B cell (primary cell): ENCODE measurements around the gene LBH. TPM values are rescaled to one million over a fixed set of nuclear protein-coding genes. Genes with fewer than 3 reads are reported as not detected.

Experiments
- ATAC-seq: fragments of 200-7000 bp; cut with Tn5 transposase; one replicate; pipeline ENCODE4 v1.10.0; 2021; ENCODE audit warnings: low read depth, mild to moderate bottlenecking, moderate number of reproducible peaks, moderate library complexity
- CTCF ChIA-PET: fragments of 350-600 bp; sonication (Branson Sonifier 250); formaldehyde crosslinking; loops from one replicate; lab custom pipeline; 2021; ENCODE audit warnings: antibody characterized with exemption, inconsistent platforms; lab: Charles Lee
- POLR2A ChIA-PET: fragments of 350-600 bp; sonication (Branson Sonifier 250); formaldehyde crosslinking; loops from one replicate; lab custom pipeline; 2021; ENCODE audit warnings: antibody characterized with exemption; lab: Charles Lee
- DNase-seq: peaks from one replicate; pipeline ENCODE4 v3.0.0; 2013
- H2AFZ ChIP-seq: 2 replicates; pipeline ENCODE4 v1.6.1; 2012; ENCODE audit warnings: mild to moderate bottlenecking, low read depth, low read length; ENCODE audit not compliant: insufficient read depth, poor library complexity, severe bottlenecking
- H3K27ac ChIP-seq, 2 donors: 1 replicate in 1 of 2; 2 replicates in 1 of 2; pipeline ENCODE4 v1.5.1; 2012 to 2013; ENCODE audit warnings: low read length in 2 of 2, mild to moderate bottlenecking in 2 of 2, moderate library complexity in 1 of 2
- H3K27me3 ChIP-seq, 4 experiments: fragments of 200-600 bp in 1 of 4; sonication (generic) in 1 of 4; replicated peaks in 1 of 4; 1 replicate in 2 of 4; 2 replicates in 2 of 4; pipeline versions ENCODE4 v1.6.1 to v1.7.0; 2013 to 2016; ENCODE audit warnings: low read length in 3 of 4, mild to moderate bottlenecking in 2 of 4, mixed read lengths in 1 of 4, moderate library complexity in 1 of 4; ENCODE audit not compliant: insufficient read depth in 4 of 4, control insufficient read depth in 3 of 4; ENCODE audit errors: control extremely low read depth in 1 of 4
- H3K36me3 ChIP-seq, 2 experiments: replicated peaks in 1 of 2; 1 replicate in 1 of 2; 2 replicates in 1 of 2; pipeline versions ENCODE4 v1.6.1 to v1.7.1; 2013; ENCODE audit warnings: low read length in 1 of 2; ENCODE audit not compliant: insufficient read depth in 2 of 2, control insufficient read depth in 1 of 2; ENCODE audit errors: control extremely low read depth in 1 of 2, extremely low read depth in 1 of 2
- H3K4me1 ChIP-seq, 2 donors: fragments of 200-600 bp in 1 of 2; sonication (generic) in 1 of 2; 1 replicate in 1 of 2; 2 replicates in 1 of 2; pipeline versions ENCODE4 v1.5.1 to v1.6.1; 2013 to 2017; ENCODE audit warnings: low read length in 2 of 2; ENCODE audit not compliant: control insufficient read depth in 2 of 2, insufficient read depth in 2 of 2
- H3K4me2 ChIP-seq: replicated peaks from 2 replicates; pipeline ENCODE3; 2012; ENCODE audit warnings: mild to moderate bottlenecking, low read depth, low read length; ENCODE audit not compliant: poor library complexity, severe bottlenecking
- H3K4me3 ChIP-seq, 5 experiments: fragments of 200-600 bp in 1 of 5; sonication (generic) in 1 of 5; 1 replicate in 3 of 5; 2 replicates in 2 of 5; pipeline versions ENCODE4 v1.5.1 to v1.7.0; 2011 to 2016; ENCODE audit warnings: low read length in 4 of 5, mild to moderate bottlenecking in 4 of 5, low read depth in 2 of 5, control low read depth in 1 of 5, moderate library complexity in 1 of 5; ENCODE audit not compliant: insufficient read depth in 1 of 5; ENCODE audit errors: control extremely low read depth in 1 of 5, extremely low read depth in 1 of 5
- H3K79me2 ChIP-seq: fragments of 200-600 bp; sonication (generic); one replicate; pipeline ENCODE4 v1.6.0; 2016; ENCODE audit warnings: low read length; ENCODE audit not compliant: control insufficient read depth, insufficient read depth
- H3K9ac ChIP-seq: fragments of 200-600 bp; sonication (generic); 2 replicates; pipeline ENCODE4 v1.6.1; 2017; ENCODE audit warnings: mild to moderate bottlenecking, low read length, moderate library complexity
- H3K9me3 ChIP-seq, 3 donors: one replicate each; pipeline versions ENCODE4 v1.6.1 to v1.7.1; 2013; ENCODE audit warnings: low read length in 2 of 3; ENCODE audit not compliant: control insufficient read depth in 2 of 3, insufficient read depth in 1 of 3; ENCODE audit errors: control extremely low read depth in 1 of 3
- H4K20me1 ChIP-seq: 2 replicates; pipeline ENCODE4 v1.6.0; 2012; ENCODE audit warnings: mild to moderate bottlenecking, low read length; ENCODE audit not compliant: insufficient read depth, control insufficient read depth, poor library complexity, severe bottlenecking
- H3K27ac Mint-ChIP-seq: one replicate; pipeline ENCODE4 v1.8.0; 2021; ENCODE audit warnings: mixed read lengths
- H3K27me3 Mint-ChIP-seq: one replicate; pipeline ENCODE4 v1.8.0; 2021; ENCODE audit warnings: mixed read lengths
- H3K4me1 Mint-ChIP-seq: one replicate; pipeline ENCODE4 v1.8.0; 2021; ENCODE audit warnings: mixed read lengths
- H3K4me3 Mint-ChIP-seq: one replicate; pipeline ENCODE4 v1.8.0; 2021; ENCODE audit warnings: mixed read lengths
- H3K9me3 Mint-ChIP-seq: one replicate; pipeline ENCODE4 v1.8.0; 2022; ENCODE audit warnings: mixed read lengths; ENCODE audit not compliant: insufficient read depth
- CTCF ChIP-seq: fragments of 200-600 bp; IDR thresholded peaks from one replicate; pipeline ENCODE4 v1.8.0; 2022; ENCODE audit warnings: antibody characterized with exemption, mild to moderate bottlenecking
- EZH2 ChIP-seq: IDR thresholded peaks from 2 replicates; pipeline ENCODE4 v1.6.1; 2012; ENCODE audit warnings: borderline replicate concordance, low read depth, mild to moderate bottlenecking, moderate library complexity, low read length; ENCODE audit not compliant: insufficient read depth, poor library complexity, severe bottlenecking
- WGBS: methylation state at CpG from one replicate; pipeline ENCODE4 v1.1.5; 2013; ENCODE audit warnings: missing lambda C conversion rate; ENCODE audit not compliant: insufficient coverage; 5-methylcytosine and 5-hydroxymethylcytosine counted together
- intact Hi-C: fragments of 100-400 bp; cut with micrococcal nuclease; formaldehyde crosslinking; loops from one replicate; pipeline ENCODE4 v1.10.0; 2022
- polyA plus RNA-seq: library from polyadenylated mRNA; depleted of rRNA; stranded (reverse); fragments of >200 nt; gene quantifications from 2 replicates; pipeline ENCODE4 v1.2.3, GENCODE V29; 2012
- total RNA-seq, 2 donors: library from RNA; stranded (reverse); fragments of 120-200 nt in 1 of 2; gene quantifications; 1 replicate in 1 of 2; 2 replicates in 1 of 2; pipeline versions ENCODE4 v1.2.3 to v1.2.4, GENCODE V29; 2013 to 2022

Gene LBH
- total and polyA plus RNA-seq, 2 donors (not counting 1 experiment from before 2014, with no cell fraction given), result 158 to 201 TPM

GRCh38 chr2:30222636-30223360 lies 8.5 kb upstream of the LBH start:
- intact Hi-C loops, result loop anchor here (1.0 kb wide), 1 partner anchor 9 kb away; the partner anchor contains the start of gene LBH
- Histone ChIP-seq H3K36me3 (no peaks in the 10 kb centered on the region), H3K9ac (no peak overlapping the region), H3K27me3 (no peaks in the 10 kb centered on the region), H3K27ac (peak overlapping the region; percentile 66 to 91), H4K20me1 (no peaks in the 10 kb centered on the region), H3K4me3 (no peak overlapping the region), H2AFZ (no peak overlapping the region), H3K4me2 (peak overlapping the region; percentile 79), H3K9me3 (no peaks in the 10 kb centered on the region), H3K4me1 (peaks cover 48 to 54% of the 10 kb centered on the region in 2 donors), H3K79me2 (peaks cover 13% of the 10 kb centered on the region)
- TF ChIP-seq EZH2 (no peak), CTCF (no peak)
- Mint-ChIP-seq H3K27me3 (no peaks in the 10 kb centered on the region), H3K9me3 (no peaks in the 10 kb centered on the region), H3K4me3 (peak overlapping the region; percentile 43), H3K27ac (peak overlapping the region; percentile 100), H3K4me1 (peaks cover 56% of the 10 kb centered on the region)
- CTCF ChIA-PET, result interaction anchor here (0.6 to 2.9 kb wide), 11 partner anchors 10 to 489 kb away, joined by 3 to 29 read pairs (median 6); no protein-coding TSS in a partner anchor
- POLR2A ChIA-PET, result interaction anchor here (0.6 to 3.3 kb wide), 2 partner anchors 10 to 77 kb away, joined by 8 to 19 read pairs; partner anchors contain the start of gene LBH
- DNase-seq (no peak), ATAC-seq (no peak)
- WGBS, result 77% methylated on average over 3 of the region's 5 CpGs

GRCh38 chr2:30223413-30223874 lies 7.9 kb upstream of the LBH start:
- Histone ChIP-seq H2AFZ (no peak overlapping the region), H3K4me2 (peak overlapping the region; percentile 79), H3K27ac (peak overlapping the region; percentile 88 to 91), H3K4me1 (peaks cover 41 to 48% of the 10 kb centered on the region in 2 donors), H3K9ac (no peak overlapping the region), H3K9me3 (no peaks in the 10 kb centered on the region), H3K79me2 (peaks cover 13% of the 10 kb centered on the region), H3K27me3 (no peaks in the 10 kb centered on the region), H4K20me1 (no peaks in the 10 kb centered on the region), H3K36me3 (no peaks in the 10 kb centered on the region), H3K4me3 (peak overlapping the region in 1 of 5 experiments; percentile 66)
- Mint-ChIP-seq H3K27ac (peak overlapping the region; percentile 100), H3K9me3 (no peaks in the 10 kb centered on the region), H3K4me3 (peak overlapping the region; percentile 95), H3K27me3 (no peaks in the 10 kb centered on the region), H3K4me1 (peaks cover 50% of the 10 kb centered on the region)
- no peak for TF ChIP-seq EZH2
- no peak for TF ChIP-seq CTCF
- DNase-seq, result peak; percentile 76
- peak; percentile 63 for ATAC-seq
- intact Hi-C loops, result loop anchor here (1.0 kb wide), 1 partner anchor 8 kb away; the partner anchor contains the start of gene LBH
- 0% methylated on average over 1 of the region's 3 CpGs for WGBS
- POLR2A ChIA-PET, result interaction anchor here (3.3 kb wide), 1 partner anchor 9 kb away, joined by 19 read pairs; the partner anchor contains the start of gene LBH
- CTCF ChIA-PET, result interaction anchor here (0.9 to 2.9 kb wide), 14 partner anchors 9 to 488 kb away, joined by 3 to 29 read pairs (median 6); no protein-coding TSS in a partner anchor
